Astrocyte (in vitro differentiated cells and primary cell): ENCODE measurements around the gene DNAJC22.

Source experiments
- EZH2 ChIP-seq: IDR thresholded peaks from 2 replicates; pipeline ENCODE4 v1.6.1; 2012; ENCODE audit warnings: mild to moderate bottlenecking, low read length, inconsistent platforms; ENCODE audit not compliant: insufficient read depth
- TF ChIP-seq, protein P1 (sequence below): IDR thresholded peaks from 2 replicates; pipeline ENCODE4 v1.5.1; 2011; ENCODE audit warnings: low read depth, mild to moderate bottlenecking, inconsistent platforms, low read length, moderate library complexity; ENCODE audit not compliant: insufficient read depth

DNA sequence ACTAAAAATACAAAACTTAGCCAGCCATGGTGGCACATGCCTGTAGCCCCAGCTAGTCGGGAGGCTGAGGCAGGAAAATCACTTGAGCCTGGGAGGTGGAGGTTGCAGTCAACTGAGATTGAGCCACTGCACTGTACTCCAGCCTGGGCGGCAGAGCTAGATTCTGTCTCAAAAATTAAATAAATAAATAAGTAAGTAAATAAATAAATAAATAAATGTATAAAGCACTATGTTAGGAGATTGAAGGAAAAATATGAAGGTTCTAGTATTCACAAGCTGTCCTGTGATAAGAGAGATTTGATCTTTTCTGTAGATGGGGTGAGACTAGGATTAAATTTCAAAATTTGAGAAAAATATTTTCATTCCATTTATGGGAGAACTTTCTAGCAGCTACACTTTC, 5.7 kb downstream of the DNAJC22 start:
- TF ChIP-seq, protein P1, sequence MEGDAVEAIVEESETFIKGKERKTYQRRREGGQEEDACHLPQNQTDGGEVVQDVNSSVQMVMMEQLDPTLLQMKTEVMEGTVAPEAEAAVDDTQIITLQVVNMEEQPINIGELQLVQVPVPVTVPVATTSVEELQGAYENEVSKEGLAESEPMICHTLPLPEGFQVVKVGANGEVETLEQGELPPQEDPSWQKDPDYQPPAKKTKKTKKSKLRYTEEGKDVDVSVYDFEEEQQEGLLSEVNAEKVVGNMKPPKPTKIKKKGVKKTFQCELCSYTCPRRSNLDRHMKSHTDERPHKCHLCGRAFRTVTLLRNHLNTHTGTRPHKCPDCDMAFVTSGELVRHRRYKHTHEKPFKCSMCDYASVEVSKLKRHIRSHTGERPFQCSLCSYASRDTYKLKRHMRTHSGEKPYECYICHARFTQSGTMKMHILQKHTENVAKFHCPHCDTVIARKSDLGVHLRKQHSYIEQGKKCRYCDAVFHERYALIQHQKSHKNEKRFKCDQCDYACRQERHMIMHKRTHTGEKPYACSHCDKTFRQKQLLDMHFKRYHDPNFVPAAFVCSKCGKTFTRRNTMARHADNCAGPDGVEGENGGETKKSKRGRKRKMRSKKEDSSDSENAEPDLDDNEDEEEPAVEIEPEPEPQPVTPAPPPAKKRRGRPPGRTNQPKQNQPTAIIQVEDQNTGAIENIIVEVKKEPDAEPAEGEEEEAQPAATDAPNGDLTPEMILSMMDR, result no peak
- no peak for TF ChIP-seq EZH2
